Gastrocnemius medialis (tissue), 4 donors: ENCODE results near the gene DIAPH3. TPM values are rescaled to one million over a fixed set of nuclear protein-coding genes. Genes with fewer than 3 reads are reported as not detected.

Source experiments
- ATAC-seq, 2 donors: fragments of 150-250 bp; one replicate each; pipeline ENCODE4 v1.9.1; 2016
- DNase-seq, 2 donors: peaks; one replicate each; pipeline ENCODE4 v3.0.0-alpha.2; 2019
- H3K27ac ChIP-seq, 4 donors: fragments of 200-600 bp; sonication (generic); 1 replicate in 1 of 4; 2 replicates in 3 of 4; pipeline ENCODE4 v1.5.1; 2016 to 2018; ENCODE audit warnings: mild to moderate bottlenecking in 2 of 4, moderate library complexity in 1 of 4
- H3K27me3 ChIP-seq, 3 donors: fragments of 200-600 bp; sonication (generic) in 2 of 3; 1 replicate in 1 of 3; 2 replicates in 2 of 3; pipeline versions ENCODE4 v1.5.1 to v1.6.0; 2016 to 2019; ENCODE audit warnings: mild to moderate bottlenecking in 1 of 3, moderate library complexity in 1 of 3
- H3K36me3 ChIP-seq, 2 donors: fragments of 200-600 bp; sonication (generic) in 1 of 2; one replicate each; pipeline ENCODE4 v1.5.1; 2017 to 2018
- H3K4me1 ChIP-seq, 2 donors: fragments of 200-600 bp; sonication (generic) in 1 of 2; one replicate each; pipeline ENCODE4 v1.5.1; 2016 to 2017; ENCODE audit warnings: mild to moderate bottlenecking in 2 of 2
- H3K4me3 ChIP-seq, 4 donors: fragments of 200-600 bp; sonication (generic) in 3 of 4; 1 replicate in 1 of 4; 2 replicates in 3 of 4; pipeline ENCODE4 v1.5.1; 2016 to 2019; ENCODE audit warnings: mild to moderate bottlenecking in 2 of 4
- H3K9me3 ChIP-seq, 3 donors: fragments of 200-600 bp; sonication (generic) in 2 of 3; 1 replicate in 1 of 3; 2 replicates in 2 of 3; pipeline ENCODE4 v1.5.1; 2016 to 2019
- CTCF ChIP-seq, 5 experiments: fragments of 450-650 bp in 3 of 5; fragments of 200-600 bp in 2 of 5; sonication (generic) in 2 of 5; IDR thresholded peaks in 4 of 5; conservative IDR thresholded peaks in 1 of 5; 1 replicate in 4 of 5; 2 replicates in 1 of 5; pipeline ENCODE4 v1.5.1; 2016 to 2019; ENCODE audit warnings: antibody characterized with exemption in 5 of 5, mild to moderate bottlenecking in 3 of 5, moderate library complexity in 3 of 5
- POLR2A ChIP-seq, 2 donors: fragments of 450-650 bp; IDR thresholded peaks; one replicate each; pipeline ENCODE4 v1.6.1; 2017; ENCODE audit warnings: antibody characterized with exemption in 2 of 2, mild to moderate bottlenecking in 2 of 2, moderate library complexity in 2 of 2
- in situ Hi-C, 4 donors: fragments of 200-750 bp; cut with MboI; loops; one replicate each; pipeline versions ENCODE4 v1.15.0 to v1.8.0; 2017; ENCODE audit warnings: low sequenced_read_pairs in 4 of 4
- intact Hi-C: fragments of 100-400 bp; cut with DNase I; formaldehyde crosslinking; loops from one replicate; pipeline ENCODE4 v1.15.1; 2023; ENCODE audit warnings: low total_unique reads
- total RNA-seq, 4 donors: library from RNA; depleted of rRNA; stranded (reverse); fragments of >200 nt; gene quantifications; one replicate each; pipeline versions ENCODE4 v1.1.0 to v1.2.3, GENCODE V29; 2016

Gene DIAPH3
- total RNA-seq, 4 donors from 2014 or later = 0.13 TPM; not detected in 3

- in situ Hi-C loops (no loop called here), intact Hi-C loops (no loop called here)
- TF ChIP-seq CTCF (IDR thresholded peaks at IDR 0.05 in 4 of 5, conservative IDR thresholded peaks at IDR 0.05 in 1 of 5) (no peak), POLR2A (IDR thresholded peaks at IDR 0.05) (no peak)
- Histone ChIP-seq H3K4me1 (no peaks in the 10 kb centered on the region), H3K4me3 (no peak overlapping the region), H3K27ac (no peak overlapping the region), H3K9me3 (no peaks in the 10 kb centered on the region), H3K36me3 (no peaks in the 10 kb centered on the region), H3K27me3 (no peaks in the 10 kb centered on the region)
- DNase-seq = no peak
- ATAC-seq = no peak
These were observed 180.9 kb downstream of the DIAPH3 start for GRCh38 chr13:59982631-59983382.

DNA sequence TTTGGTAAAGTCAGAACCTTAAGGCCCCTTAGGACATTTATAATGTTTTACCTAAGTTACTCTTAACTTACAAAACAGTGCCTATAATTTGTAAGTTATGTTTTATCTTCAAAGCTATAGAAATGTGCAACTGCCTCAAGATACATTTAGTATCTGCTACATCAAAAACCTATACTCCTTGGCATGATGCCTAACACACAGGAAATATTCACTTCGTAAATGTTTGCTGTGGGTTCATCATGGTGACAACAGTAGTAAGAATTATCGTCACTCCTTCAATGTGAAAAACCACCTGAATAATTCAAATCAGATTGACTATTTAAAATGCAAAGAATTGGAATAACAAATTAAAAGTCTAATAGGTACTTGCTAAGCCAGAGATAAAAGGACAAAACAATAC is 184.1 kb downstream of the DIAPH3 start:
- DNase-seq (no peak), ATAC-seq (no peak)
- Histone ChIP-seq H3K27me3 (no peaks in the 10 kb centered on the region), H3K9me3 (no peaks in the 10 kb centered on the region), H3K4me1 (no peaks in the 10 kb centered on the region), H3K4me3 (no peak overlapping the region), H3K27ac (no peak overlapping the region), H3K36me3 (no peaks in the 10 kb centered on the region)
- in situ Hi-C loops (no loop called here), intact Hi-C loops (no loop called here)
- TF ChIP-seq CTCF (IDR thresholded peaks at IDR 0.05 in 4 of 5, conservative IDR thresholded peaks at IDR 0.05 in 1 of 5) (no peak), POLR2A (IDR thresholded peaks at IDR 0.05) (no peak)

DNA sequence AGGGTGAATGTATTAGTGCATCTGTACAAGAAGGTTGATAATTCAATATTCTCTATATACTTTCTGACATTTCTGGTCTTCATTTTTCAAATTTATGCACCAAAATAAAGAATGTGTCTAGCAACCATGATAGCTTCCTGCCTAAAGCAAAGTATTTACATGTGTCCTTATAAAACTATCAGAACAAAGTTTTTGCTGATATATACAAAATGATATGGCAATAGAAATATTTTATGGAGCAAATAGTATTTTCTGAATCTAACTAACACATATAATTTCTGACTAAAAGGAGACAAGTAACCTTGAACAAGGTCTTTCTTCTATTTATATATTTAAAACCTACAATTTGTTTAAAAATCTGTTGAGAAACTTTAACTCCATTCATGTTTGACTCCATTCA is 184.9 kb downstream of the DIAPH3 start:
- TF ChIP-seq CTCF (IDR thresholded peaks at IDR 0.05 in 4 of 5, conservative IDR thresholded peaks at IDR 0.05 in 1 of 5) = no peak
- Histone ChIP-seq H3K4me1 (no peaks in the 10 kb centered on the region), H3K27me3 (no peaks in the 10 kb centered on the region), H3K9me3 (no peaks in the 10 kb centered on the region), H3K27ac (no peak overlapping the region), H3K36me3 (no peaks in the 10 kb centered on the region), H3K4me3 (no peak overlapping the region)
- DNase-seq (no peak), ATAC-seq (no peak)
- in situ Hi-C loops = no loop called here
- intact Hi-C loops = no loop called here

DNA sequence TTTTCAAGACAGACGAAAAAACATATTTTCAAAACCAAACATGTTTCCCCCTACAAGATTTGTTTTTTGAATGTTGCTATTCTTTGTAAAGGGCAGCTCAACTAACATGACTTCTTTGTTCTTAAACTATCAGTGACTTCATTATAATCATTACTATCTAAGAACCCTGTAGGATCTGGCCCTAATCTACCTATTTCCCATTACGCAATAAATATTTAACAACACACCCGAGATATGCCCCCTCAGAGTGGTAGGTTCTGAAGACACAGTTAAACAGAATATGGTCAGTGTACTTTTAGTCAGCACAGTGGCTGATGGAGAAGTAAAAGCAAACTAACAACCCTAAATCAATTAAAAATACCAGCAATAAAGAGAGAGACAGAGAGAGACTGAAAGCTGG is 186.9 kb downstream of the DIAPH3 start:
- DNase-seq = no peak
- Histone ChIP-seq H3K4me3 (no peak overlapping the region), H3K27ac (no peak overlapping the region), H3K36me3 (no peaks in the 10 kb centered on the region), H3K9me3 (no peaks in the 10 kb centered on the region), H3K4me1 (no peaks in the 10 kb centered on the region), H3K27me3 (no peaks in the 10 kb centered on the region)
- in situ Hi-C loops = no loop called here
- TF ChIP-seq POLR2A (IDR thresholded peaks at IDR 0.05) (no peak), CTCF (IDR thresholded peaks at IDR 0.05 in 4 of 5, conservative IDR thresholded peaks at IDR 0.05 in 1 of 5) (no peak)
- ATAC-seq = no peak
- intact Hi-C loops = no loop called here
